H1 (cell line): ENCODE data around the gene PRDM15. TPM values are rescaled to one million over a fixed set of nuclear protein-coding genes. Genes with fewer than 3 reads are reported as not detected.
A peak's percentile ranks its signal among the peaks of the same experiment; 100 is the strongest.

Source experiments
- CTCF ChIA-PET: fragments of 300-600 bp; sonication (Branson Sonifier 250); formaldehyde crosslinking; loops from one replicate; lab custom pipeline; 2021; ENCODE audit not compliant: partially characterized antibody; lab: Charles Lee
- POLR2A ChIA-PET: fragments of 300-600 bp; sonication (Branson Sonifier 250); formaldehyde crosslinking; loops from one replicate; lab custom pipeline; 2021; ENCODE audit warnings: inconsistent platforms; ENCODE audit not compliant: partially characterized antibody; lab: Charles Lee
- DNase-seq, 2 experiments: peaks; one replicate each; pipeline versions ENCODE4 v3.0.0 to v3.0.0-alpha.2; 2010 to 2022; ENCODE audit warnings: low spot score in 2 of 2, low read depth in 1 of 2, mixed read lengths in 1 of 2
- FAIRE-seq: peaks from 2 replicates; lab custom pipeline; 2011; peaks lifted over from hg19 to GRCh38; lab: Jason Lieb, UNC
- H2AFZ ChIP-seq: 2 replicates; pipeline ENCODE4 v1.8.1; 2012; ENCODE audit warnings: low read length, inconsistent platforms
- H2AK5ac ChIP-seq: 2 replicates; pipeline ENCODE4 v1.6.1; 2013; ENCODE audit warnings: low read depth, low read length
- H2BK120ac ChIP-seq: replicated peaks from 2 replicates; pipeline ENCODE3; 2013; ENCODE audit warnings: low read depth, low read length, inconsistent platforms
- H2BK12ac ChIP-seq: 2 replicates; pipeline ENCODE4 v1.6.1; 2013; ENCODE audit warnings: low read depth, low read length
- H2BK15ac ChIP-seq: 2 replicates; pipeline ENCODE4 v1.6.1; 2013; ENCODE audit warnings: low read length
- H2BK20ac ChIP-seq: 2 replicates; pipeline ENCODE4 v1.6.1; 2013; ENCODE audit warnings: low read length
- H2BK5ac ChIP-seq: 2 replicates; pipeline ENCODE4 v1.6.1; 2013; ENCODE audit warnings: low read depth, low read length
- H3K14ac ChIP-seq: 2 replicates; pipeline ENCODE4 v1.6.1; 2013; ENCODE audit warnings: inconsistent platforms; ENCODE audit not compliant: insufficient read length
- H3K18ac ChIP-seq: 2 replicates; pipeline ENCODE4 v1.6.1; 2013; ENCODE audit warnings: low read length; ENCODE audit errors: extremely low read depth
- H3K23ac ChIP-seq: 2 replicates; pipeline ENCODE4 v1.6.1; 2013; ENCODE audit warnings: inconsistent platforms; ENCODE audit not compliant: insufficient read length
- H3K23me2 ChIP-seq: 2 replicates; pipeline ENCODE4 v1.6.1; 2013; ENCODE audit warnings: low read depth, low read length
- H3K27ac ChIP-seq: 2 replicates; pipeline ENCODE4 v1.6.1; 2011; ENCODE audit warnings: low read depth, low read length, inconsistent platforms
- H3K27me3 ChIP-seq, 4 experiments: replicated peaks in 1 of 4; 1 replicate in 1 of 4; 2 replicates in 3 of 4; pipeline versions ENCODE4 v1.6.1 to v1.8.1; 2011 to 2013; ENCODE audit warnings: low read length in 3 of 4, mild to moderate bottlenecking in 3 of 4, inconsistent platforms in 2 of 4, mixed read lengths in 2 of 4, moderate library complexity in 1 of 4; ENCODE audit not compliant: control insufficient read depth in 3 of 4, insufficient read depth in 3 of 4; ENCODE audit errors: extremely low read depth in 1 of 4
- H3K36me3 ChIP-seq, 4 experiments: 2 replicates each; pipeline versions ENCODE4 v1.6.1 to v1.8.1; 2011 to 2013; ENCODE audit warnings: mild to moderate bottlenecking in 4 of 4, low read length in 3 of 4, moderate library complexity in 2 of 4, control low read depth in 1 of 4, inconsistent platforms in 1 of 4; ENCODE audit not compliant: insufficient read depth in 4 of 4, control insufficient read depth in 2 of 4
- H3K4ac ChIP-seq: replicated peaks from 2 replicates; pipeline ENCODE3; 2013; ENCODE audit warnings: low read length, low read depth, mixed read lengths, inconsistent platforms; ENCODE audit not compliant: insufficient read length
- H3K4me1 ChIP-seq, 4 experiments: replicated peaks in 1 of 4; 1 replicate in 1 of 4; 2 replicates in 3 of 4; pipeline versions ENCODE4 v1.6.1 to v1.8.1; 2011 to 2013; ENCODE audit warnings: low read length in 3 of 4, inconsistent platforms in 2 of 4, mixed read lengths in 1 of 4; ENCODE audit not compliant: insufficient read depth in 4 of 4, control insufficient read depth in 3 of 4
- H3K4me2 ChIP-seq, 2 experiments: 2 replicates each; pipeline versions ENCODE4 v1.6.1 to v1.8.1; 2011 to 2013; ENCODE audit warnings: low read depth in 2 of 2, low read length in 2 of 2, control low read depth in 1 of 2, inconsistent platforms in 1 of 2, mild to moderate bottlenecking in 1 of 2; ENCODE audit not compliant: insufficient read depth in 1 of 2
- H3K4me3 ChIP-seq, 4 experiments: fragments of 200-600, 300-600 bp in 1 of 4; sonication (generic), shearing (Covaris generic), sonication (Bioruptor Twin) in 1 of 4; 2 replicates each; pipeline versions ENCODE4 v1.5.1 to v1.8.1; 2011 to 2016; ENCODE audit warnings: low read length in 4 of 4, low read depth in 3 of 4, control low read depth in 2 of 4, inconsistent platforms in 2 of 4, mild to moderate bottlenecking in 2 of 4, mixed read lengths in 1 of 4, moderate library complexity in 1 of 4; ENCODE audit not compliant: insufficient read depth in 2 of 4; ENCODE audit errors: extremely low read depth in 1 of 4
- H3K56ac ChIP-seq: replicated peaks from 2 replicates; pipeline ENCODE3; 2013; ENCODE audit warnings: low read depth, mild to moderate bottlenecking, mixed read lengths, low read length, inconsistent platforms; ENCODE audit not compliant: insufficient read length
- H3K79me1 ChIP-seq: 2 replicates; pipeline ENCODE4 v1.6.1; 2013; ENCODE audit warnings: low read depth, low read length, control low read depth
- H3K79me2 ChIP-seq, 2 experiments: 2 replicates each; pipeline versions ENCODE4 v1.6.1 to v1.8.1; 2012 to 2013; ENCODE audit warnings: low read length in 2 of 2, mild to moderate bottlenecking in 2 of 2, inconsistent platforms in 1 of 2; ENCODE audit not compliant: insufficient read depth in 2 of 2, control insufficient read depth in 1 of 2
- H3K9ac ChIP-seq, 4 experiments: replicated peaks in 1 of 4; 1 replicate in 1 of 4; 2 replicates in 3 of 4; pipeline versions ENCODE4 v1.6.1 to v1.8.1; 2011 to 2013; ENCODE audit warnings: low read depth in 3 of 4, low read length in 3 of 4, control low read depth in 2 of 4, mild to moderate bottlenecking in 2 of 4, moderate library complexity in 2 of 4, inconsistent platforms in 1 of 4; ENCODE audit errors: extremely low read depth in 1 of 4
- H3K9me3 ChIP-seq, 2 experiments: 2 replicates each; pipeline versions ENCODE4 v1.6.1 to v1.8.1; 2012 to 2013; ENCODE audit warnings: mild to moderate bottlenecking in 2 of 2, moderate library complexity in 2 of 2, control low read depth in 1 of 2, inconsistent platforms in 1 of 2, low read depth in 1 of 2, low read length in 1 of 2, mixed read lengths in 1 of 2; ENCODE audit not compliant: insufficient read depth in 2 of 2
- H4K20me1 ChIP-seq, 2 experiments: replicated peaks in 1 of 2; 2 replicates each; pipeline versions ENCODE3 to v1.8.1; 2011 to 2013; ENCODE audit warnings: inconsistent platforms in 2 of 2, low read length in 2 of 2, mild to moderate bottlenecking in 1 of 2; ENCODE audit not compliant: insufficient read depth in 2 of 2, control insufficient read depth in 1 of 2
- H4K5ac ChIP-seq: 2 replicates; pipeline ENCODE4 v1.6.1; 2013; ENCODE audit warnings: low read length, low read depth, mixed read lengths, inconsistent platforms; ENCODE audit not compliant: insufficient read length
- H4K8ac ChIP-seq: 2 replicates; pipeline ENCODE4 v1.8.0; 2013; ENCODE audit warnings: mild to moderate bottlenecking, moderate library complexity, low read length, inconsistent platforms; ENCODE audit not compliant: insufficient read depth; ENCODE audit errors: extremely low read depth
- H4K91ac ChIP-seq: replicated peaks from 2 replicates; pipeline ENCODE3; 2013; ENCODE audit warnings: low read length, mixed read lengths, inconsistent platforms; ENCODE audit not compliant: insufficient read length
- ATF3 ChIP-seq: IDR thresholded peaks from 2 replicates; pipeline ENCODE4 v1.6.1; 2011; ENCODE audit warnings: low read depth, mild to moderate bottlenecking, low read length; ENCODE audit not compliant: insufficient read depth
- BRCA1 ChIP-seq: IDR thresholded peaks from 2 replicates; pipeline ENCODE4 v1.6.1; 2012; ENCODE audit warnings: low read depth, low read length, improper control_type of control experiment
- CEBPB ChIP-seq: IDR thresholded peaks from 2 replicates; pipeline ENCODE4 v1.6.1; 2012; ENCODE audit warnings: low read depth, low read length
- EP300 ChIP-seq, 2 experiments: IDR thresholded peaks; 1 replicate in 1 of 2; 2 replicates in 1 of 2; pipeline ENCODE4 v1.6.1; 2011 to 2012; ENCODE audit warnings: low read depth in 2 of 2, low read length in 2 of 2, mild to moderate bottlenecking in 2 of 2, borderline replicate concordance in 1 of 2, inconsistent platforms in 1 of 2, moderate library complexity in 1 of 2
- HDAC2 ChIP-seq, 2 experiments: fragments of 300-600 bp in 1 of 2; sonication (generic) in 1 of 2; IDR thresholded peaks; 2 replicates each; pipeline ENCODE4 v1.6.1; 2011 to 2012; ENCODE audit warnings: low read depth in 2 of 2, low read length in 2 of 2, mild to moderate bottlenecking in 2 of 2, moderate library complexity in 2 of 2, borderline replicate concordance in 1 of 2, inconsistent platforms in 1 of 2
- JUND ChIP-seq: IDR thresholded peaks from 2 replicates; pipeline ENCODE4 v1.6.1; 2011; ENCODE audit warnings: mild to moderate bottlenecking, improper control_type of control experiment, low read length
- NRF1 ChIP-seq: IDR thresholded peaks from 2 replicates; pipeline ENCODE4 v1.6.1; 2011; ENCODE audit warnings: mild to moderate bottlenecking, low read depth, low read length, improper control_type of control experiment
- POLR2AphosphoS5 ChIP-seq: IDR thresholded peaks from 2 replicates; pipeline ENCODE4 v1.6.1; 2011; ENCODE audit warnings: low read depth, low read length
- RAD21 ChIP-seq, 2 experiments: IDR thresholded peaks in 1 of 2; conservative IDR thresholded peaks in 1 of 2; 2 replicates each; pipeline ENCODE4 v1.6.1; 2011; ENCODE audit warnings: low read depth in 2 of 2, low read length in 2 of 2, improper control_type of control experiment in 1 of 2, inconsistent platforms in 1 of 2, mild to moderate bottlenecking in 1 of 2, moderate library complexity in 1 of 2
- RXRA ChIP-seq: IDR thresholded peaks from 2 replicates; pipeline ENCODE4 v1.6.1; 2011; ENCODE audit warnings: low read depth, mild to moderate bottlenecking, low read length, moderate library complexity; ENCODE audit not compliant: insufficient read depth
- TAF1 ChIP-seq: IDR thresholded peaks from 2 replicates; pipeline ENCODE4 v1.6.1; 2011; ENCODE audit warnings: mild to moderate bottlenecking, low read depth, low read length
- TCF12 ChIP-seq: IDR thresholded peaks from 2 replicates; pipeline ENCODE4 v1.6.1; 2011; ENCODE audit warnings: low read depth, mild to moderate bottlenecking, low read length
- YY1 ChIP-seq: IDR thresholded peaks from 2 replicates; pipeline ENCODE4 v1.6.1; 2011; ENCODE audit warnings: low read depth, mild to moderate bottlenecking, low read length
- WGBS, 2 experiments: shearing (Covaris generic) in 1 of 2; methylation state at CpG; one replicate each; pipeline versions ENCODE4 v1.1.6 to v1.1.7; 2013 to 2015; ENCODE audit warnings: low lambda C conversion rate in 2 of 2, mixed read lengths in 2 of 2, inconsistent platforms in 1 of 2, low coverage in 1 of 2, missing lambda C conversion rate in 1 of 2; ENCODE audit not compliant: insufficient replicate concordance in 2 of 2, insufficient coverage in 1 of 2, insufficient read length in 1 of 2; ENCODE audit errors: extremely low coverage in 1 of 2, missing lambda C conversion rate in 1 of 2; 5-methylcytosine and 5-hydroxymethylcytosine counted together
- polyA plus RNA-seq, 7 experiments: library from polyadenylated mRNA; depleted of rRNA in 3 of 7; stranded (reverse) in 5 of 7; unstranded in 2 of 7; fragments of >200 nt in 5 of 7; fragments of 200-250 nt in 2 of 7; gene quantifications; 1 replicate in 5 of 7; 2 replicates in 1 of 7; 4 replicates in 1 of 7; pipeline versions ENCODE4 v1.2.1 to v1.2.3, GENCODE V29; 2011 to 2013; ENCODE audit warnings: missing spikeins in 2 of 7, mixed read lengths in 2 of 7
- total RNA-seq: library from RNA; stranded (reverse); fragmentation: NEBNext Ultra II Directional; extraction: Animal tissue kit (Norgen Biotek cat#: 25700); gene quantifications from 2 replicates; pipeline ENCODE4 v1.2.1, GENCODE V29; 2021

The PRDM15 gene
- total and polyA plus RNA-seq, 2 of the 8 experiments (the other 6 are each of a cell fraction or from before 2014, with no cell fraction given) = 9.7 to 10.5 TPM

GRCh38 chr21:41878831-41879189 lies 334 bp downstream of the PRDM15 start:
- H2BK15ac ChIP-seq = no peak overlapping the region
- CTCF ChIA-PET = interaction anchor here (2.0 to 2.1 kb wide), 2 partner anchors 15 to 238 kb away, joined by 8 read pairs; no protein-coding TSS in a partner anchor
- H2BK120ac ChIP-seq = no peak overlapping the region
- POLR2A ChIA-PET = interaction anchor here (1.0 to 1.9 kb wide), 4 partner anchors 8 to 71 kb away, joined by 3 to 10 read pairs (median 4); no protein-coding TSS in a partner anchor
- peak overlapping the region in 1 of 2 experiments; percentile 68; a peak in 1 of 4 replicates for H3K4me2 ChIP-seq
- H3K14ac ChIP-seq = no peak overlapping the region
- H4K8ac ChIP-seq = no peak overlapping the region
- 0 out of 2 replicates have a peak, but pooled peaks cover 2% of the 10 kb centered on the region for H3K79me1 ChIP-seq
- no peak overlapping the region for H3K56ac ChIP-seq
- H2AK5ac ChIP-seq = no peak overlapping the region
- no peak overlapping the region for H4K5ac ChIP-seq
- H4K20me1 ChIP-seq = peaks cover 0 to 3% of the 10 kb centered on the region in 2 experiments
- no peak overlapping the region for H2BK5ac ChIP-seq
- H2BK12ac ChIP-seq = no peak overlapping the region
- no peaks in the 10 kb centered on the region for H3K9me3 ChIP-seq
- H3K18ac ChIP-seq = no peak overlapping the region
- peaks cover 0 to 6% (median 0%) of the 10 kb centered on the region in 4 experiments; a peak in 3 of 7 replicates for H3K4me1 ChIP-seq
- H3K36me3 ChIP-seq = no peaks in the 10 kb centered on the region
- no peak overlapping the region for H3K27ac ChIP-seq
- H3K27me3 ChIP-seq = no peaks in the 10 kb centered on the region
- FAIRE-seq (no peak), DNase-seq (peak in 1 of 2 experiments; percentile 79)
- H3K23me2 ChIP-seq = peaks cover 4% of the 10 kb centered on the region; the same call in 1 of the 2 replicates
- 0% methylated on average over 13 of the region's 65 CpGs; no CpG with 5 or more reads in 1 of the 2 experiments for WGBS, 2 experiments
- H4K91ac ChIP-seq = no peak overlapping the region
- H3K9ac ChIP-seq = peak overlapping the region in 2 of 4 experiments; percentile 28 to 85; a peak in 1 of 7 replicates
- H3K4ac ChIP-seq = no peak overlapping the region
- H3K4me3 ChIP-seq = peak overlapping the region; percentile 64 to 92 (median 78)
- H2AFZ ChIP-seq = no peak overlapping the region
- H3K79me2 ChIP-seq = peaks cover 0 to 34% of the 10 kb centered on the region in 2 experiments; a peak in 2 of 4 replicates
- no peak overlapping the region for H3K23ac ChIP-seq
- no peak overlapping the region for H2BK20ac ChIP-seq
- TF ChIP-seq TCF12 (no peak), RAD21 (IDR thresholded peaks at IDR 0.05 in 1 of 2, conservative IDR thresholded peaks at IDR 0.05 in 1 of 2; ENCODE audit: low read depth in 2 of 2, low read length in 2 of 2) (no peak), HDAC2 (IDR thresholded peaks at IDR 0.05; ENCODE audit: borderline replicate concordance in 1 of 2, low read depth in 2 of 2, low read length in 2 of 2) (no peak), YY1 (0 out of 2 replicates have a peak, but pooled peaks have one; percentile 14), RXRA (no peak), JUND (no peak), NRF1 (no peak), BRCA1 (no peak), CEBPB (no peak), TAF1 (peak; percentile 81), ATF3 (no peak), POLR2AphosphoS5 (peak; percentile 32), EP300 (IDR thresholded peaks at IDR 0.05; ENCODE audit: borderline replicate concordance in 1 of 2, low read depth in 2 of 2, low read length in 2 of 2) (no peak)
